ENCODE measurements around the gene SIAE. TPM values are rescaled to one million over a fixed set of nuclear protein-coding genes. Genes with fewer than 3 reads are reported as not detected.

SIAE gene
- polyA plus RNA-seq, 1 donor = 7.4 TPM

GRCh38 chr11:124663861-124664260, 9.7 kb downstream of the SIAE start:
- DNase-seq (ENCODE audit: low read depth) = no peak

GRCh38 chr11:124662106-124662505, 11.4 kb downstream of the SIAE start:
- no peak for DNase-seq (ENCODE audit: low read depth)

GRCh38 chr11:124661553-124661952, 12.0 kb downstream of the SIAE start:
- no peak for DNase-seq (ENCODE audit: low read depth)

- DNase-seq (ENCODE audit: low read depth) = no peak
Observed at GRCh38 chr11:124658986-124659385, 14.6 kb downstream of the SIAE start.

GRCh38 chr11:124658501-124658900, 15.0 kb downstream of the SIAE start:
- no peak for DNase-seq (ENCODE audit: low read depth)

GRCh38 chr11:124657904-124658303, 15.6 kb downstream of the SIAE start:
- no peak for DNase-seq (ENCODE audit: low read depth)

- DNase-seq (ENCODE audit: low read depth) = no peak
Observed at GRCh38 chr11:124656774-124657630, 16.5 kb downstream of the SIAE start.

GRCh38 chr11:124648610-124649009, 24.9 kb downstream of the SIAE start:
- no peak for DNase-seq (ENCODE audit: low read depth)

GRCh38 chr11:124646148-124646547, 27.4 kb downstream of the SIAE start:
- no peak for DNase-seq (ENCODE audit: low read depth)

GRCh38 chr11:124644426-124645280, 28.9 kb downstream of the SIAE start:
- no peak for DNase-seq (ENCODE audit: low read depth)

GRCh38 chr11:124643605-124644425, 29.7 kb downstream of the SIAE start:
- DNase-seq (ENCODE audit: low read depth) = no peak

GRCh38 chr11:124643042-124643604, 30.4 kb downstream of the SIAE start:
- DNase-seq (ENCODE audit: low read depth) = no peak

- DNase-seq (ENCODE audit: low read depth) = no peak
Observed at GRCh38 chr11:124642628-124643027, 30.9 kb downstream of the SIAE start.

GRCh38 chr11:124640666-124641065, 32.9 kb downstream of the SIAE start:
- no peak for DNase-seq (ENCODE audit: low read depth)

- DNase-seq (ENCODE audit: low read depth) = no peak
Observed at GRCh38 chr11:124639186-124639585, 34.4 kb downstream of the SIAE start.

GRCh38 chr11:124638500-124638899, 35.0 kb downstream of the SIAE start:
- DNase-seq (ENCODE audit: low read depth) = no peak

- no peak for DNase-seq (ENCODE audit: low read depth)
Observed at GRCh38 chr11:124635932-124636331, 37.6 kb downstream of the SIAE start.

GRCh38 chr11:124633355-124633754, 40.2 kb downstream of the SIAE start:
- DNase-seq (ENCODE audit: low read depth) = no peak

GRCh38 chr11:124629961-124630360, 43.6 kb downstream of the SIAE start:
- DNase-seq (ENCODE audit: low read depth) = no peak

- no peak for DNase-seq (ENCODE audit: low read depth)
Observed at GRCh38 chr11:124627546-124627945, 46.0 kb downstream of the SIAE start.

- no peak for DNase-seq (ENCODE audit: low read depth)
Observed at GRCh38 chr11:124625504-124626168, 47.9 kb downstream of the SIAE start.

Measured in forelimb muscle (tissue), 1 donor.